HEK293 (cell line): Measurements from ENCODE around the gene RNF39.

ENCODE experiments used
- CTCF ChIA-PET: fragments of 350-600 bp; formaldehyde crosslinking; extraction: SDS; loops from one replicate; lab custom pipeline; 2021; ENCODE audit warnings: antibody characterized with exemption; lab: Yijun Ruan, JAX
- POLR2A ChIA-PET: fragments of 300-600 bp; formaldehyde crosslinking; extraction: SDS; loops from one replicate; lab custom pipeline; 2020; ENCODE audit warnings: antibody characterized with exemption, inconsistent platforms; lab: Yijun Ruan, JAX
- H3K27ac ChIP-seq: fragments of 200-500 bp; sonication (Bioruptor generic); 2 replicates; pipeline ENCODE4 v1.5.1; 2014; ENCODE audit warnings: low read depth, low read length, control low read depth, inconsistent platforms; ENCODE audit errors: extremely low read depth
- H3K36me3 ChIP-seq, 2 experiments: fragments of 200-500 bp in 1 of 2; sonication (Bioruptor generic) in 1 of 2; 1 replicate in 1 of 2; 2 replicates in 1 of 2; pipeline ENCODE4 v1.5.1; 2014 to 2017; ENCODE audit warnings: inconsistent platforms in 2 of 2, low read length in 2 of 2; ENCODE audit not compliant: control insufficient read depth in 2 of 2, insufficient read depth in 1 of 2
- H3K4me1 ChIP-seq: fragments of 200-500 bp; sonication (Bioruptor generic); 2 replicates; pipeline ENCODE4 v1.5.1; 2014; ENCODE audit warnings: mild to moderate bottlenecking, low read length, inconsistent platforms; ENCODE audit not compliant: control insufficient read depth, insufficient read depth
- H3K4me3 ChIP-seq: 2 replicates; pipeline ENCODE4 v1.5.1; 2011; ENCODE audit warnings: low read depth, mild to moderate bottlenecking, control low read depth, low read length, moderate library complexity
- H3K9me3 ChIP-seq: fragments of 200-500 bp; sonication (Bioruptor generic); 2 replicates; pipeline ENCODE4 v1.5.1; 2014; ENCODE audit warnings: low read depth, low read length, inconsistent platforms; ENCODE audit not compliant: control insufficient read depth, insufficient read depth
- ELK4 ChIP-seq: IDR thresholded peaks from 2 replicates; pipeline ENCODE4 v1.6.1; 2011; ENCODE audit warnings: mild to moderate bottlenecking, low read depth, low read length, borderline replicate concordance
- GFI1B ChIP-seq: fragments of 450-650 bp; formaldehyde crosslinking; IDR thresholded peaks from 2 replicates; pipeline ENCODE4 v1.5.1; 2016; ENCODE audit warnings: missing biosample characterization, missing genetic modification characterization
- KLF7 ChIP-seq: fragments of 450-650 bp; formaldehyde crosslinking; IDR thresholded peaks from 2 replicates; pipeline ENCODE4 v1.5.1; 2016; ENCODE audit warnings: missing biosample characterization, missing genetic modification characterization, borderline replicate concordance
- PRDM10 ChIP-seq: fragments of 450-650 bp; formaldehyde crosslinking; IDR thresholded peaks from 2 replicates; pipeline ENCODE4 v1.5.1; 2016; ENCODE audit warnings: missing biosample characterization, missing genetic modification characterization
- SCRT1 ChIP-seq: fragments of 450-650 bp; formaldehyde crosslinking; IDR thresholded peaks from 2 replicates; pipeline ENCODE4 v1.5.1; 2016; ENCODE audit warnings: missing biosample characterization, missing genetic modification characterization, borderline replicate concordance
- SP3 ChIP-seq: fragments of 450-650 bp; formaldehyde crosslinking; IDR thresholded peaks from 2 replicates; pipeline ENCODE4 v1.5.1; 2016; ENCODE audit warnings: missing biosample characterization, missing genetic modification characterization
- SP7 ChIP-seq: fragments of 450-650 bp; formaldehyde crosslinking; IDR thresholded peaks from 2 replicates; pipeline ENCODE4 v1.5.1; 2016; ENCODE audit warnings: missing biosample characterization, missing genetic modification characterization
- WT1 ChIP-seq: fragments of 450-650 bp; formaldehyde crosslinking; IDR thresholded peaks from 2 replicates; pipeline ENCODE4 v1.5.1; 2016; ENCODE audit warnings: missing biosample characterization, missing genetic modification characterization
- ZBTB10 ChIP-seq: fragments of 450-650 bp; formaldehyde crosslinking; IDR thresholded peaks from 2 replicates; pipeline ENCODE4 v1.5.1; 2016; ENCODE audit warnings: missing biosample characterization, missing genetic modification characterization
- ZBTB8A ChIP-seq: fragments of 450-650 bp; formaldehyde crosslinking; IDR thresholded peaks from 2 replicates; pipeline ENCODE4 v1.5.1; 2016; ENCODE audit warnings: missing biosample characterization, missing genetic modification characterization
- ZEB2 ChIP-seq: fragments of 450-650 bp; formaldehyde crosslinking; IDR thresholded peaks from 2 replicates; pipeline ENCODE4 v1.5.1; 2016; ENCODE audit warnings: missing biosample characterization, missing genetic modification characterization
- ZFHX2 ChIP-seq: fragments of 450-650 bp; formaldehyde crosslinking; conservative IDR thresholded peaks from 2 replicates; pipeline ENCODE4 v1.5.1; 2016; ENCODE audit warnings: missing biosample characterization, missing genetic modification characterization
- ZFP37 ChIP-seq: fragments of 450-650 bp; formaldehyde crosslinking; IDR thresholded peaks from 2 replicates; pipeline ENCODE4 v1.5.1; 2016; ENCODE audit warnings: missing biosample characterization, missing genetic modification characterization
- ZFP69B ChIP-seq: fragments of 450-650 bp; formaldehyde crosslinking; IDR thresholded peaks from 2 replicates; pipeline ENCODE4 v1.5.1; 2016; ENCODE audit warnings: missing biosample characterization, missing genetic modification characterization
- ZNF26 ChIP-seq: fragments of 450-650 bp; formaldehyde crosslinking; IDR thresholded peaks from 2 replicates; pipeline ENCODE4 v1.5.1; 2016; ENCODE audit warnings: missing biosample characterization, missing genetic modification characterization
- ZNF341 ChIP-seq: fragments of 450-650 bp; formaldehyde crosslinking; IDR thresholded peaks from 2 replicates; pipeline ENCODE4; 2016; ENCODE audit warnings: low read depth, missing biosample characterization, missing genetic modification characterization
- ZNF394 ChIP-seq: fragments of 450-650 bp; formaldehyde crosslinking; IDR thresholded peaks from 2 replicates; pipeline ENCODE4 v1.5.1; 2016; ENCODE audit warnings: missing biosample characterization, missing genetic modification characterization, mild to moderate bottlenecking, moderate library complexity, borderline replicate concordance
- ZNF426 ChIP-seq: fragments of 450-650 bp; formaldehyde crosslinking; IDR thresholded peaks from 2 replicates; pipeline ENCODE4 v1.5.1; 2017; ENCODE audit warnings: missing biosample characterization, missing genetic modification characterization, mild to moderate bottlenecking, inconsistent platforms, moderate library complexity
- ZNF501 ChIP-seq: fragments of 450-650 bp; formaldehyde crosslinking; IDR thresholded peaks from 2 replicates; pipeline ENCODE4 v1.5.1; 2016; ENCODE audit warnings: missing biosample characterization, missing genetic modification characterization
- ZNF629 ChIP-seq: fragments of 450-650 bp; formaldehyde crosslinking; IDR thresholded peaks from 2 replicates; pipeline ENCODE4 v1.5.1; 2017; ENCODE audit warnings: missing biosample characterization, missing genetic modification characterization
- ZNF660 ChIP-seq: fragments of 450-650 bp; IDR thresholded peaks from 2 replicates; pipeline ENCODE4 v1.5.1; 2018; ENCODE audit warnings: missing biosample characterization, mild to moderate bottlenecking, missing genetic modification characterization
- ZNF707 ChIP-seq: fragments of 450-650 bp; formaldehyde crosslinking; IDR thresholded peaks from 2 replicates; pipeline ENCODE4 v1.5.1; 2016; ENCODE audit warnings: missing biosample characterization, missing genetic modification characterization
- ZNF843 ChIP-seq: fragments of 450-650 bp; formaldehyde crosslinking; IDR thresholded peaks from 2 replicates; pipeline ENCODE4 v1.5.1; 2016; ENCODE audit warnings: missing biosample characterization, missing genetic modification characterization
- ZSCAN16 ChIP-seq: fragments of 450-650 bp; formaldehyde crosslinking; IDR thresholded peaks from 2 replicates; pipeline ENCODE4 v1.5.1; 2016; ENCODE audit warnings: missing biosample characterization, missing genetic modification characterization
- ZXDB ChIP-seq: fragments of 450-650 bp; formaldehyde crosslinking; IDR thresholded peaks from 2 replicates; pipeline ENCODE4 v1.5.1; 2016; ENCODE audit warnings: missing biosample characterization, missing genetic modification characterization

RNF39 gene

DNA sequence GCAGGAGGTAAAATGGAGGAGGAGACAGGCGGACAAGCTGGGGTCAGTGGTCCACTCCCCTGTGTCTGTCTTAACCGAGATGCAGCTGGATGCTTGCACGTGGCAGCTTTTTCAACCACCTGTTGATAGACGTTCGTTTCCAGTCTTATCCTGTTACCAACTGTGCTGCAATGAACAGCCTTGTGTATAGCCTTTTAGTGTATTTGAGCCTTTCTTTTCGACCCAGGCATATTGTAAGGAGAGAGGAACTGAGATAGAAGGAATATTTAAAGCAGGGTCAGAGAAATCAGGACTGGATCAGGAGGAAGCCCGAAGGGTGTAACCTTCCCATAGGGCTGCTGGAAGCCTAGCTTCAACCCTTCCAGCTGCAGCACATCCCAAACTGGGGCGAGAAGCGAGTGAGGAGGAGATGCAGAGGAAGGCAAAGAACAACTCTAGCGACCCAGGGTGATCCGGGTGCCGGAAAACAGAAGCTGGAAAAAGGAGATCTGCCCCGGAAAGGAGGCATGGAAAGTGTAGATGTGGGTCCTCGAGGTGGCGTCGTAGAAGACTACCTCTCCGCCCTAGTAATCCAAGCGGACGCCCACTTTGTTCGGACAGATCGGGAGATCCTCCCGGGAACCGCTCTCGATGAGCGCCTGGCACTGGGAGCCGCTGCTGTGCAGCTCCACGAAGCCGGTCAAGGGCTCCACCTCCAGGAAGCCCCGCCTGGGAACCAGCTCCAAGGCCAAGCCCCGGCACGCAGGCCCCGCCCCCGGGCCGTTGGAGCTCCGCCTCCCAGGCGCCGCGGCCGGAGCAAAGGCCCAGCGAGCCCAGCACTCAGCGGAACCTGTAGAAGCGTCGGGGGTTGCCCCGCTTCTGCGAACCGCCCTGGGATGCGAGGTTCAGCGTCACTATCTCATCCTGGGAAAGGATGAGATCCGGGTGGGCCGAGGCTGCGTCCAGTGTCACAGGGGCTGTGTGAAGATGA lies 26.2 kb upstream of the RNF39 start:
- H3K9me3 ChIP-seq, result no peaks in the 10 kb centered on the region
- peaks cover 15% of the 10 kb centered on the region for H3K4me1 ChIP-seq
- peak overlapping the region; percentile 44 for H3K4me3 ChIP-seq
- ChIA-PET POLR2A (interaction anchor here (0.6 to 1.7 kb wide), 22 partner anchors 10 to 225 kb away, joined by 3 to 36 read pairs (median 4); partner anchors contain the start of genes POLR1H, PPP1R11, TRIM26 and TRIM39), CTCF (interaction anchor here (0.5 to 5.7 kb wide), 28 partner anchors 8 to 668 kb away, joined by 3 to 74 read pairs (median 4); partner anchors contain the start of genes POLR1H, TRIM26 and TRIM31)
- H3K36me3 ChIP-seq, result no peaks in the 10 kb centered on the region
- no peak overlapping the region; the same call in 1 of the 2 replicates for H3K27ac ChIP-seq
- TF ChIP-seq ZFHX2 (tag by site-specific recombination) (peak; percentile 38; the same call in 1 of the 2 replicates), ZNF707 (no peak), ZNF629 (tag by site-specific recombination) (0 out of 2 replicates have a peak, but pooled peaks have one; percentile 25), ZEB2 (tag by site-specific recombination) (0 out of 2 replicates have a peak, but pooled peaks have one; percentile 3), ZXDB (tag by site-specific recombination) (peak; percentile 58; the same call in 1 of the 2 replicates), KLF7 (tag by site-specific recombination) (no peak), ZNF501 (tag by site-specific recombination) (peak; percentile 19; the same call in 1 of the 2 replicates), ZNF660 (tag by site-specific recombination) (peak; percentile 40; the same call in 1 of the 2 replicates), ZNF426 (no peak), ZSCAN16 (tag by site-specific recombination) (no peak), ZNF26 (tag by site-specific recombination) (no peak), ZBTB8A (tag by site-specific recombination) (peak; percentile 50; the same call in 1 of the 2 replicates), ZNF394 (tag by site-specific recombination) (peak; percentile 65; the same call in 1 of the 2 replicates), ZNF843 (0 out of 2 replicates have a peak, but pooled peaks have one; percentile 15), PRDM10 (tag by site-specific recombination) (peak; percentile 100), ZFP37 (no peak), ZFP69B (tag by site-specific recombination) (no peak), ZBTB10 (tag by site-specific recombination) (0 out of 2 replicates have a peak, but pooled peaks have one; percentile 25), SP7 (tag by site-specific recombination) (peak; percentile 42; the same call in 1 of the 2 replicates), ELK4 (no peak), SCRT1 (tag by site-specific recombination) (no peak; the same call in none of the 2 replicates), ZNF341 (peak; percentile 69), GFI1B (no peak), SP3 (tag by site-specific recombination) (peak; percentile 81), WT1 (tag by site-specific recombination) (peak; percentile 14; the same call in 1 of the 2 replicates)
